ENCODE data around the gene RPS6KB2. TPM values are rescaled to one million over a fixed set of nuclear protein-coding genes. Genes with fewer than 3 reads are reported as not detected.

RPS6KB2 gene
- total and polyA plus RNA-seq, 2 donors (not counting 1 experiment from before 2014, with no cell fraction given): 81.8 to 131 TPM

DNA sequence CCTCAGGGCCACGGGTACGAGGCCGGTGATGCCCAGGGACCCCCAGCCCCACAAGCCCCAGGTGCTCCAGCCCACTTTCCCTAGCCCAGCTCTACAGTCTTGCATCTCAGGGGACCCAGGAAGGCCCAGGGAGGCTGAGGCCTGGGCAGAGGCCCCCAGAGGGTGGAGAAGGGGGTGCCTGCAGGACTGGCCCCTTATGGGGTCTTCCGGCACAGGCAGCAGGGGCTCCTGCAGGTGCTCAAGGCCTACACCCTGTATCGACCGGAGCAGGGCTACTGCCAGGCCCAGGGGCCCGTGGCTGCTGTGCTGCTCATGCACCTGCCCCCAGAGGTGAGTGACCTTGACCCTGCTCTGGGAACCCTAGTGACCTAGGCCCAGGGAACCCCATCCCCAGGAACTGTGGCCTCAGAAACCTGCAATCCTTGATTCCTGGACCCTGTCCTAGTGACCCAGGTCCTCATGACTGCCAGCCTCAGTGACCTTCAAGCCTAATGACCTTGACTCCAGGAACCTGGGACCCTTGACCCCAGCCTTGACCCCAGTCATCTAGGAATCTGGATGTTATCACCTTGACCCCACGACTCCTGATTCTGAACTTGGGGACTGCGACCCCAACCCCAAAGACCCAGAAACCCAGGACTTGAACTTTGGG is 22.5 kb upstream of the RPS6KB2 start:
- Mint-ChIP-seq H3K4me1 (peaks cover 77% of the 10 kb centered on the region), H3K4me3 (peak overlapping the region; percentile 93), H3K9me3 (ENCODE audit: insufficient read depth) (no peaks in the 10 kb centered on the region), H3K27me3 (no peaks in the 10 kb centered on the region), H3K27ac (peak overlapping the region; percentile 100)
- 87% methylated on average over 8 of the region's 9 CpGs for WGBS (ENCODE audit: insufficient coverage)
- ChIA-PET POLR2A (interaction anchor here (2.7 to 6.8 kb wide), 7 partner anchors 7 to 62 kb away, joined by 8 to 195 read pairs (median 79); partner anchors contain the start of genes CARNS1, PTPRCAP, RPS6KB2 and TMEM134), CTCF (interaction anchor here (2.6 to 5.7 kb wide), 3 partner anchors 15 to 63 kb away, joined by 12 to 121 read pairs (median 64); partner anchors contain the start of gene TMEM134)
- Histone ChIP-seq H3K4me3 (ENCODE audit: control extremely low read depth in 1 of 5, extremely low read depth in 1 of 5, insufficient read depth in 1 of 5, low read depth in 2 of 5, low read length in 4 of 5) (peak overlapping the region in 4 of 5 experiments; percentile 92 to 99 (median 98)), H3K79me2 (ENCODE audit: control insufficient read depth, insufficient read depth, low read length) (peaks cover 78% of the 10 kb centered on the region), H3K27me3 (replicated peaks in 1 of 4; ENCODE audit: control extremely low read depth in 1 of 4, control insufficient read depth in 3 of 4, insufficient read depth in 4 of 4, low read length in 3 of 4) (no peaks in the 10 kb centered on the region), H3K4me2 (replicated peaks; ENCODE audit: low read depth, low read length, poor library complexity, severe bottlenecking) (peak overlapping the region; percentile 89), H2AFZ (ENCODE audit: insufficient read depth, low read depth, low read length, poor library complexity, severe bottlenecking) (no peak overlapping the region), H3K27ac (ENCODE audit: low read length in 2 of 2) (peak overlapping the region; percentile 34 to 83), H3K4me1 (ENCODE audit: control insufficient read depth in 2 of 2, insufficient read depth in 2 of 2, low read length in 2 of 2) (peaks cover 81 to 88% of the 10 kb centered on the region in 2 donors), H3K36me3 (replicated peaks in 1 of 2; ENCODE audit: control extremely low read depth in 1 of 2, control insufficient read depth in 1 of 2, extremely low read depth in 1 of 2, insufficient read depth in 2 of 2, low read length in 1 of 2) (peaks cover 0 to 50% of the 10 kb centered on the region in 2 experiments), H3K9me3 (ENCODE audit: control extremely low read depth in 1 of 3, control insufficient read depth in 2 of 3, insufficient read depth in 1 of 3, low read length in 2 of 3) (peaks cover 0 to under 1% (median 0%) of the 10 kb centered on the region in 3 donors), H3K9ac (ENCODE audit: low read length) (peak overlapping the region; percentile 89), H4K20me1 (ENCODE audit: control insufficient read depth, insufficient read depth, low read length, poor library complexity, severe bottlenecking) (peaks cover 54% of the 10 kb centered on the region)
- intact Hi-C loops (cut with micrococcal nuclease): loop anchor here (10.0 kb wide), 1 partner anchor 179 kb away; the partner anchor contains the start of gene GSTP1
- DNase-seq (no peak), ATAC-seq (ENCODE audit: low read depth) (no peak)
- no peak for TF ChIP-seq EZH2 (IDR thresholded peaks at IDR 0.05; ENCODE audit: borderline replicate concordance, insufficient read depth, low read depth, low read length, poor library complexity, severe bottlenecking)
- TF ChIP-seq, protein P1, sequence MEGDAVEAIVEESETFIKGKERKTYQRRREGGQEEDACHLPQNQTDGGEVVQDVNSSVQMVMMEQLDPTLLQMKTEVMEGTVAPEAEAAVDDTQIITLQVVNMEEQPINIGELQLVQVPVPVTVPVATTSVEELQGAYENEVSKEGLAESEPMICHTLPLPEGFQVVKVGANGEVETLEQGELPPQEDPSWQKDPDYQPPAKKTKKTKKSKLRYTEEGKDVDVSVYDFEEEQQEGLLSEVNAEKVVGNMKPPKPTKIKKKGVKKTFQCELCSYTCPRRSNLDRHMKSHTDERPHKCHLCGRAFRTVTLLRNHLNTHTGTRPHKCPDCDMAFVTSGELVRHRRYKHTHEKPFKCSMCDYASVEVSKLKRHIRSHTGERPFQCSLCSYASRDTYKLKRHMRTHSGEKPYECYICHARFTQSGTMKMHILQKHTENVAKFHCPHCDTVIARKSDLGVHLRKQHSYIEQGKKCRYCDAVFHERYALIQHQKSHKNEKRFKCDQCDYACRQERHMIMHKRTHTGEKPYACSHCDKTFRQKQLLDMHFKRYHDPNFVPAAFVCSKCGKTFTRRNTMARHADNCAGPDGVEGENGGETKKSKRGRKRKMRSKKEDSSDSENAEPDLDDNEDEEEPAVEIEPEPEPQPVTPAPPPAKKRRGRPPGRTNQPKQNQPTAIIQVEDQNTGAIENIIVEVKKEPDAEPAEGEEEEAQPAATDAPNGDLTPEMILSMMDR (IDR thresholded peaks at IDR 0.05): no peak
